Fibroblast of lung (primary cell): Measurements from ENCODE around the gene NLGN1. TPM values are rescaled to one million over a fixed set of nuclear protein-coding genes. Genes with fewer than 3 reads are reported as not detected.
A peak's percentile ranks its signal among the peaks of the same experiment; 100 is the strongest.

ENCODE experiments used
- DNase-seq, 2 donors: peaks; one replicate each; pipeline versions ENCODE4 v3.0.0 to v3.0.0-alpha.2; 2010; ENCODE audit warnings: low read depth in 2 of 2
- H2AFZ ChIP-seq: 2 replicates; pipeline ENCODE4 v1.5.1; 2012; ENCODE audit warnings: low read length, control low read depth, inconsistent platforms
- H3K27ac ChIP-seq: 2 replicates; pipeline ENCODE4 v1.5.1; 2011; ENCODE audit warnings: low read length, control low read depth; ENCODE audit not compliant: insufficient read depth
- H3K27me3 ChIP-seq: 2 replicates; pipeline ENCODE4 v1.5.1; 2011; ENCODE audit warnings: mild to moderate bottlenecking, low read length; ENCODE audit not compliant: control insufficient read depth, insufficient read depth
- H3K36me3 ChIP-seq: 2 replicates; pipeline ENCODE4 v1.5.1; 2011; ENCODE audit warnings: low read length; ENCODE audit not compliant: control insufficient read depth, insufficient read depth
- H3K4me1 ChIP-seq: 2 replicates; pipeline ENCODE4 v1.5.1; 2011; ENCODE audit warnings: low read length; ENCODE audit not compliant: control insufficient read depth, insufficient read depth; ENCODE audit errors: extremely low read depth
- H3K4me2 ChIP-seq: 2 replicates; pipeline ENCODE4 v1.5.1; 2011; ENCODE audit warnings: low read length, control low read depth; ENCODE audit not compliant: insufficient read depth; ENCODE audit errors: extremely low read depth
- H3K4me3 ChIP-seq, 4 experiments: fragments of 200-600 bp in 1 of 4; sonication (generic) in 1 of 4; replicated peaks in 1 of 4; 2 replicates each; pipeline ENCODE4 v1.5.1; 2011 to 2016; ENCODE audit warnings: low read length in 4 of 4, low read depth in 3 of 4, mild to moderate bottlenecking in 3 of 4, control low read depth in 2 of 4, inconsistent platforms in 1 of 4, mixed read lengths in 1 of 4; ENCODE audit not compliant: insufficient read depth in 1 of 4; ENCODE audit errors: control extremely low read depth in 1 of 4
- H3K79me2 ChIP-seq: 2 replicates; pipeline ENCODE4 v1.5.1; 2012; ENCODE audit warnings: mild to moderate bottlenecking, low read length, inconsistent platforms; ENCODE audit not compliant: control insufficient read depth, insufficient read depth
- H3K9ac ChIP-seq: 2 replicates; pipeline ENCODE4 v1.5.1; 2011; ENCODE audit warnings: mild to moderate bottlenecking, low read length, control low read depth; ENCODE audit not compliant: insufficient read depth
- H3K9me3 ChIP-seq: 2 replicates; pipeline ENCODE4 v1.5.1; 2012; ENCODE audit warnings: low read depth, low read length; ENCODE audit not compliant: control insufficient read depth, insufficient read depth
- H4K20me1 ChIP-seq: 2 replicates; pipeline ENCODE4 v1.5.1; 2011; ENCODE audit warnings: low read length; ENCODE audit not compliant: control insufficient read depth, insufficient read depth; ENCODE audit errors: extremely low read depth
- EZH2 ChIP-seq: IDR thresholded peaks from 2 replicates; pipeline ENCODE4 v1.5.1; 2012; ENCODE audit warnings: low read length, control low read depth, mild to moderate bottlenecking; ENCODE audit errors: missing control alignments
- polyA plus RNA-seq, 2 donors: library from polyadenylated mRNA; depleted of rRNA in 1 of 2; stranded (reverse) in 1 of 2; unstranded in 1 of 2; fragments of >200 nt; gene quantifications; 2 replicates each; pipeline ENCODE4 v1.2.1, GENCODE V29; 2011 to 2012; ENCODE audit warnings: missing spikeins in 1 of 2
- total RNA-seq: library from RNA; depleted of rRNA; stranded (reverse); fragments of >200 nt; gene quantifications from 2 replicates; pipeline ENCODE4 v1.2.1, GENCODE V29; 2014
- TF ChIP-seq, protein P1 (sequence below), 2 donors: IDR thresholded peaks in 1 of 2; conservative IDR thresholded peaks in 1 of 2; 1 replicate in 1 of 2; 2 replicates in 1 of 2; pipeline ENCODE4 v1.5.1; 2011 to 2012; ENCODE audit warnings: low read length in 2 of 2, control low read depth in 1 of 2, inconsistent platforms in 1 of 2, low read depth in 1 of 2, mild to moderate bottlenecking in 1 of 2

The NLGN1 gene
- total and polyA plus RNA-seq, 2 donors (not counting 1 experiment from before 2014, with no cell fraction given), result 0.61 to 2.1 TPM

DNA sequence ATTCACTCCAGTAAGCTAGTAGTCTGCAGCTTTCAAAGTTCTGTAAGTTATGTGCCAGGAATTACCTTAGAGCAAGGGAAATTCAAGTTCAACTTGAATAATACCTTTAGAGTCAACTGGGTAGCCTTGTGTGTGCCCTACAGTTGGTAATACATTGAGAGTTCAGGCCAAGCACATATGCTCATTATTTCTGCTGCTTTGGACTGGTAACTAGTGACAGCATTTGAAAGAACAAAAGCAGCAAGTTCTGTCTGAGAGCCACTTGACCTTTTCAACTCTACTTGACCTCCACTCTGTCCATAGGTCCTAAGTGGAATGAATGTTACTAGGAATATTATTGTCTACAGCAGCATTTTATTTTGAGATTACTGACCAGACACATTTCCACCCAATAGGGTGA is 723.5 kb downstream of the NLGN1 start:
- H3K9me3 ChIP-seq, result no peaks in the 10 kb centered on the region
- no peak for DNase-seq
- no peaks in the 10 kb centered on the region for H3K4me1 ChIP-seq
- no peak overlapping the region for H3K4me2 ChIP-seq
- no peak overlapping the region for H3K4me3 ChIP-seq
- no peaks in the 10 kb centered on the region for H3K36me3 ChIP-seq
- H3K9ac ChIP-seq, result no peak overlapping the region
- H3K27ac ChIP-seq, result no peak overlapping the region
- no peak overlapping the region for H2AFZ ChIP-seq
- H4K20me1 ChIP-seq, result no peaks in the 10 kb centered on the region
- H3K79me2 ChIP-seq, result no peaks in the 10 kb centered on the region
- H3K27me3 ChIP-seq, result no peaks in the 10 kb centered on the region
- TF ChIP-seq EZH2, result no peak
- TF ChIP-seq, protein P1, sequence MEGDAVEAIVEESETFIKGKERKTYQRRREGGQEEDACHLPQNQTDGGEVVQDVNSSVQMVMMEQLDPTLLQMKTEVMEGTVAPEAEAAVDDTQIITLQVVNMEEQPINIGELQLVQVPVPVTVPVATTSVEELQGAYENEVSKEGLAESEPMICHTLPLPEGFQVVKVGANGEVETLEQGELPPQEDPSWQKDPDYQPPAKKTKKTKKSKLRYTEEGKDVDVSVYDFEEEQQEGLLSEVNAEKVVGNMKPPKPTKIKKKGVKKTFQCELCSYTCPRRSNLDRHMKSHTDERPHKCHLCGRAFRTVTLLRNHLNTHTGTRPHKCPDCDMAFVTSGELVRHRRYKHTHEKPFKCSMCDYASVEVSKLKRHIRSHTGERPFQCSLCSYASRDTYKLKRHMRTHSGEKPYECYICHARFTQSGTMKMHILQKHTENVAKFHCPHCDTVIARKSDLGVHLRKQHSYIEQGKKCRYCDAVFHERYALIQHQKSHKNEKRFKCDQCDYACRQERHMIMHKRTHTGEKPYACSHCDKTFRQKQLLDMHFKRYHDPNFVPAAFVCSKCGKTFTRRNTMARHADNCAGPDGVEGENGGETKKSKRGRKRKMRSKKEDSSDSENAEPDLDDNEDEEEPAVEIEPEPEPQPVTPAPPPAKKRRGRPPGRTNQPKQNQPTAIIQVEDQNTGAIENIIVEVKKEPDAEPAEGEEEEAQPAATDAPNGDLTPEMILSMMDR (conservative IDR thresholded peaks at IDR 0.05 in 1 of 2, IDR thresholded peaks at IDR 0.05 in 1 of 2; ENCODE audit: low read depth in 1 of 2, low read length in 2 of 2), result no peak

DNA sequence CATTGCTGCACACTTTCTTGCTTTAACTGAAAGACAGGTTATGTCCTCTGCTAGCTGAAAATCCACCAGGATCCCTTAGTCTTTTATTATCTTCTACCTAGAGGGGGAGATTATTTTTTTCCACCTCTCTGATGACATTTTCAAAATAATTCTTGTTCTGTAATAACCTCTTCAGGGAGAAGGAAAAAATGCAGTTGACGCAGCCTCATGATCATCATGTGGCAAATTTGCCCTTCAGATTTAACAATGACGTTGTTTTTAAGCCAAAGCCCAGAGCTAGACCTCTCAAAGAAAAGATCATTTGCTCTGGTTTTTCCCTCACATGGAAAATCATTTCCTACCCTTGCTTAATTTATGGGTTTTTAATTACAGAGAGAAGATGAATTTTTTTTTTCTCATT is 724.9 kb downstream of the NLGN1 start:
- no peaks in the 10 kb centered on the region for H3K9me3 ChIP-seq
- H3K4me2 ChIP-seq, result no peak overlapping the region
- no peaks in the 10 kb centered on the region for H3K27me3 ChIP-seq
- no peak overlapping the region for H2AFZ ChIP-seq
- DNase-seq, result no peak
- no peak overlapping the region for H3K4me3 ChIP-seq
- no peaks in the 10 kb centered on the region for H3K79me2 ChIP-seq
- no peak overlapping the region for H3K9ac ChIP-seq
- H4K20me1 ChIP-seq, result no peaks in the 10 kb centered on the region
- no peak for TF ChIP-seq EZH2
- TF ChIP-seq, protein P1 (conservative IDR thresholded peaks at IDR 0.05 in 1 of 2, IDR thresholded peaks at IDR 0.05 in 1 of 2; ENCODE audit: low read depth in 1 of 2, low read length in 2 of 2), result no peak
- no peaks in the 10 kb centered on the region for H3K4me1 ChIP-seq
- H3K36me3 ChIP-seq, result no peaks in the 10 kb centered on the region
- no peak overlapping the region for H3K27ac ChIP-seq

- Histone ChIP-seq H3K4me3 (no peak overlapping the region), H4K20me1 (no peaks in the 10 kb centered on the region), H3K36me3 (no peaks in the 10 kb centered on the region), H3K27ac (no peak overlapping the region), H3K4me2 (no peak overlapping the region), H3K4me1 (no peaks in the 10 kb centered on the region), H3K9me3 (no peaks in the 10 kb centered on the region), H3K9ac (no peak overlapping the region), H3K27me3 (no peaks in the 10 kb centered on the region), H3K79me2 (no peaks in the 10 kb centered on the region), H2AFZ (no peak overlapping the region)
- DNase-seq, result peak; percentile 36 to 56
- TF ChIP-seq EZH2, result no peak
- TF ChIP-seq, protein P1 (conservative IDR thresholded peaks at IDR 0.05 in 1 of 2, IDR thresholded peaks at IDR 0.05 in 1 of 2; ENCODE audit: low read depth in 1 of 2, low read length in 2 of 2), result peak; percentile 54 to 79
Measured at GRCh38 chr3:174125267-174125824, 727.8 kb downstream of the NLGN1 start.
